NCI-H526 treated with DMSO at 0.1 percent for 48 hours (cell line): ENCODE results near the gene PLK5.
"Not testable (repeated sequence)": the region's sequence is repeated elsewhere in the genome, so short reads cannot be mapped to it uniquely, and the experiment has no call there.

ENCODE experiments used
- DNase-seq: peaks from one replicate; lab custom pipeline; 2025; lab: John Stamatoyannopoulos, UW

PLK5 gene

DNA sequence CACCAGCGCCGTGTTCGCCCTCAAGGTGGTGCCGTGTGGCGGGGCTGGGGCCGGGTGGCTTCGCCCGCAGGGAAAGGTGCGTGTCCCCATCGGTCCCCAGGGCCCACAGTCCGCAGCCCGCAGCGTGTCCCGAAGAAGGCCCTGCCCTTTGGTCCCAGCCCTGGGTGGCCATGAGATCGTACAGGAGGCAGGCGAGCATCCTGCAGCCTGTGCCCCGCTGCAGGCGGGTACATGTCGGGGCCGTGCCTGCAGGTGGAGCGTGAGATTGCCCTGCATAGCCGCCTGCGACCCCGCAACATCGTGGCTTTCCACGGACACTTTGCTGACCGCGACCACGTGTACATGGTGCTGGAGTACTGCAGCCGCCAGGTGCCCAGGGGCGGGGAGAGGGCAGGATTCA lies 1.5 kb downstream of the PLK5 start:
- DNase-seq: no peak

DNA sequence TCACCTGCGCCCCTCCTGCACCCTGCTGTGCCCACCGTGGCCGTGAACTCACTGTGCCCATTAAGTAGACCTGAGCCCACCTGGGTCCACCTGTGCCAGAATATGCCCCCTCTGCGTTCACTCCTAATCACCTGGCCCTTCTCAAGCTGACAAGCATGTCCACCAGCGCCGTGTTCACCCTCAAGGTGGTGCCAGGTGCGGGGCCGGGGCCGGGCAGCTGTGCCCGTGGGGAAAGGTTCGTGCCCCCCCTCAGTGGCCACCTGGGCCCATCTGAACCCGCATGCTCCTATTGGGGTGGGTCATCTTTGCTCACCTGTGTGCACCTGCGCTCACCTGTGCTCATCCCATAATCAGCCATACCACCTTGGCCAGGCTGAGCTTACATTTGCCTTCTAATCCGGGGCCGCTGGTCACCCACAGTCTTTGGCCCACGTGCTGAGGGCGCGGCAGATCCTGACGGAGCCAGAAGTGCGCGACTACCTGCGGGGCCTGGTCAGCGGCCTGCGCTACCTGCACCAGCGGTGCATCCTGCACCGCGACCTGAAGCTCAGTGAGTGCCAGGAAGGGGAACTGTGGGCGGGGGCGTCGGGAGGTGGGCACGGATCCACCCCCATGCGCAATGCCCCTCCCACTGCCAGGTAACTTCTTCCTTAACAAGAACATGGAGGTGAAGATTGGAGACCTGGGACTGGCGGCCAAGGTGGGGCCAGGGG lies 2.3 kb downstream of the PLK5 start:
- no peak for DNase-seq

DNA sequence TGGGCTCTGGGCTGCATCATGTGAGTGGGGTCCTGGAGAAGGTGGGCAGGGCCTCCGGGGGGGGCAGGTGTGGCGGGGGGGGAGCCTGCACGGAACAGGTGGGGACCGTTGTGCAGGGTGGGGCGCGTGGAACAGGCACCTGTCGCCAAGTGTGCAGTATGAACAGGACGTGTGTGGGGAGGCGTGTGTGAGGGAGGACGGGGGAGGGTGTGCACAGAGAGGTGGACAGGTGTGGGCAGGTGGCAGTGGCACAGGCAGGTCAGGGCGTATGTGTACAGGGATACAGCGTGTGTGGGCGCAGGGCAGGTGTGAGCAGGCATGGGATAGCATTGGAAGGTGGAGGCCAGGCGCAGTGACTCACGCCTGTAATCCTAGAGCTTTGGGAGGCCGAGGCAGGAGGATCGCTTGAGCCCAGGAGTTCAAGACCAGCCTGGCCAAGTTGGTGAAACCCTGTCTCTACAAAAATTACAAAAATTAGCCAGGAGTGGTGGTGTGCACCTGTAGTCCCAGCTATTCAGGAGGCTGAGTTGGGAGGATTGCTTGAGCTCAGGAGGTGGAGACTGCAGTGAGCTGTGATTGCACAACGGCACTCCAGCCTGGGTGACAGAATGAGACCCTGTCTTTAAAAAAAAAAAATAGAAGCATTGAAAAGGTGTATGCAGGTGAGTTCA lies 3.2 kb downstream of the PLK5 start:
- DNase-seq: no peak

DNA sequence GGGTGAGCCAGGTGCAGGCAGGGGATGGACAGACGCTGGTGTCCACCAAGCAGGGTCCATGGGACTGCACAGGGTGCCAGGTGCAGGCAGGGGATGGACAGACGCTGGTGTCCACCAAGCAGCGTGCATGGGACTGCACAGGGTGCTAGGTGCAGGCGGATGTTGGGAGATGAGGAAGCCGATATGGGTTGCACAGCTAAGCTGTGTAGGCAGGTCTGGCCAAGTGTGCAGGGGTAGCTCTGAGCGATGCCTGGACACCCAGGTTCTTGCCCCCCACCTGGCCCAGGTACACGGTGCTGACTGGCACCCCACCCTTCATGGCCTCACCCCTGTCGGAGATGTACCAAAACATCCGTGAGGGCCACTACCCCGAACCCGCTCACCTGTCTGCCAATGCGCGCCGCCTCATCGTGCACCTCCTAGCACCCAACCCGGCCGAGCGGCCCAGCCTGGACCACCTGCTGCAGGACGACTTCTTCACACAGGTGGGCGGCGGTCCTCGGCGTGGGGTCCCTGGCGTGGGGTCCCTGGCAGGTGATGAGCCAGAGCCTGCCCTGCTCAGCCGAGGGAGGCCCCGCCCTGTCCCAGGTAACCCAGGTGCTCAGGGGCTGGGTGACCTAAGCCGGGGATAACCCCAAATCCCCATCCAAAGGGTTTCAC lies 3.9 kb downstream of the PLK5 start:
- DNase-seq: no peak

DNA sequence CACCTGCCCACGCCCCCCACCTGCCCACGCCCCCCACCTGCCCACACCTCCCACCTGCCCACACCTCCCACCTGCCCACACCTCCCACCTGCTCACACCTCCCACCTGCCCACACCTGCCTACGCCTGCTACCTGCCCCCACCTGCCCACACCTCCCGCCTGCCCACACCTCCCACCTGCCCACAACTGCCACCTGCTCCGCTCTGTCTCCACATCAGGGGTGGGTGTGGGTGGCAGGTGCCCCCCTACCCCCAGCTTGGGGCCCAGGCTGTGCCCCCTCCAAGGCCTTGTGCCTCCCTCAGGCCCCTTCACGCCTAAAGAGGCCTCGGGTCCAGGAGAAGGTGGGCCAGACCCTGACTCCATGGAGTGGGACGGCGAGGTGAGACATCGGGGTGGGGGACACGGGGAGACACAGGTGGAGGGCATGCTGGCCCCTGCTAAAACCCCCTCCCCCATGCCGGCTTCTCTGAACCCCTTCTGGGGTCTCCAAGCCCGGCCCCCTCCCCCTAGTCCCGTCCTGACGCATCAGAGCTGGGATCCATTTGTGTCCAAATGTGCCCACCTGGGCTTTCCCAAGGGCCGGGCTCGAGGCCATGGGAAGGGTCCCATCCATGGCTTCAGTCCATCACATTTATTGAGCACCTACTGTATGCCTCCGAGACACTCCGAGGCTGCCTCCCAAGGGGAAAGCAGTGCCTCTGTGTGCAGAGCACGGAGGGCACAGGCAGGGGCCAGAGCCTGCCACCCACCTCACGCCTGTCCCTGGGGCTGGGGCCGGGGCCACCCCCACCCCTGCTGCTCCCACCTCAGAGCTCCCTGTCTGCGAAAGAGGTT lies 4.9 kb downstream of the PLK5 start:
- DNase-seq: no peak

DNA sequence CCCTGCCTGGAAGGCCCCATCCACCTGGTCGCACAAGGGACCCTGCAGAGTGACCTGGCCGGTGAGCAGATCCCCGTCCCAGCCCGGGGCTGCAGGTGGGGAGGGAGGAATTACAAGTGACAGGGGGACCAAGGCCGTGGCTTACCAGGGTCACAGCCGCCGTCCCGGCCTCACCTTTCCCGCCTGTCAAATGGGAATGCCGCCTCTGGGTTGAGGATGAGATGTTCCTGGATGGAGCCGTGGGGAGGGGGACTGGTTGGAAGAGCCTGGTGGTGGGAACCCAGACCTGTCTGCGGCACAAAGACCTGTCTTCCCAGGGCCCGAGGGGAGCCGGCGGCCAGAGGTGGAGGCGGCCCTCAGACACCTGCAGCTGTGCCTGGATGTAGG lies 5.5 kb downstream of the PLK5 start:
- DNase-seq: no peak

DNA sequence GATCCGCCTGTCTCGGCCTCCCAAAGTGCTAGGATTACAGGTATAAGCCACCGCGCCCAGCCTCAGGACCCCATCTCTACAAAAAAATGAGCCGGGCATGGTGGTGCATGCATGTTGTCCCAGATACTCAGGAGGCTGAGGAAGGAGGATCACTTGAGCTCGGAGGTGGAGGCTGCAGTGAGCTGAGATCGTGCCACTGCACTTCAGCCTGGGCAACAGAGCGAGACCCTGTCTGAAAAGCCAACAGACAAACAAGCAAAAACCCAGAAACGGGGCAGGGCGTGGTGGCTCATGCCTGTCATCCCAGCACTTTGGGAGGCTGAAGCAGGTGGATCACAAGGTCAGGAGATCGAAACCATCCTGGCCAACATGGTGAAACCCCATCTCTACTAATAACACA lies 7.0 kb downstream of the PLK5 start:
- not testable (repeated sequence) for DNase-seq

DNA sequence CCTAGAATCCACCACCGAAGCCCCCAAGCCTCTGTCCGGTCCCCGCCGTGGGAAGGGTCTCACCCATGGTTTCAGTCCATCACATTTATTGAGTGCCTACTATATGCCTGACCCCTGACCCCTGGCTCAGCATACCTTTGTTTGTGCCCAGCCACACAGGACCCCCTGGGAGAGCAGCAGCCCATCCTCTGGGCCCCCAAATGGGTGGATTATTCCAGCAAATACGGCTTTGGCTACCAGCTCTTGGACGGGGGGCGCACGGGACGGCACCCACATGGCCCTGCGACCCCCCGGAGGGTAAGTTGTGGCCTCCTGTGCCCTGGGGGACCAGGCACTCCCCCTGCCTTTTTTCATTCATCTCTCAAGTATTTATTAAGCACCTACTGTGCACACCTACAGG lies 7.7 kb downstream of the PLK5 start:
- DNase-seq: no peak

DNA sequence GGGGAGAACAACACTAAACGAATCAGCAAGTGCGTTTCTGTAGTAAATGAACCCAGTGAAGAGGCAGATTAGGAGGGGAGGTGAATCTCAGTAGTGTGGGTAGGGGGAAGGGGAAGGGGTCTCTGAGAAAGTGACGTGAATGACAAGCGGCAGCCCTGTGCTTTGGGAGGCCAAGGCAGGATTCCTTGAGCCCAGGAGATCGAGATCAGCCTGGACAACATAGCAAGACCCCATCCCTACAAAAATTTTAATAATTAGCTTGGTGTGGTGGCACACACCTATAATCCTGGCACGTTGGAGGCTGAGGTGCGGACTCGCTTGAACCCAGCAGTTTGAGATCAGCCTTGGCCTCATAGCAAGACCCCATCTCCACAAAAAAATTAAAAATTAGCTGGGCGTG lies 8.1 kb downstream of the PLK5 start:
- no peak for DNase-seq

DNA sequence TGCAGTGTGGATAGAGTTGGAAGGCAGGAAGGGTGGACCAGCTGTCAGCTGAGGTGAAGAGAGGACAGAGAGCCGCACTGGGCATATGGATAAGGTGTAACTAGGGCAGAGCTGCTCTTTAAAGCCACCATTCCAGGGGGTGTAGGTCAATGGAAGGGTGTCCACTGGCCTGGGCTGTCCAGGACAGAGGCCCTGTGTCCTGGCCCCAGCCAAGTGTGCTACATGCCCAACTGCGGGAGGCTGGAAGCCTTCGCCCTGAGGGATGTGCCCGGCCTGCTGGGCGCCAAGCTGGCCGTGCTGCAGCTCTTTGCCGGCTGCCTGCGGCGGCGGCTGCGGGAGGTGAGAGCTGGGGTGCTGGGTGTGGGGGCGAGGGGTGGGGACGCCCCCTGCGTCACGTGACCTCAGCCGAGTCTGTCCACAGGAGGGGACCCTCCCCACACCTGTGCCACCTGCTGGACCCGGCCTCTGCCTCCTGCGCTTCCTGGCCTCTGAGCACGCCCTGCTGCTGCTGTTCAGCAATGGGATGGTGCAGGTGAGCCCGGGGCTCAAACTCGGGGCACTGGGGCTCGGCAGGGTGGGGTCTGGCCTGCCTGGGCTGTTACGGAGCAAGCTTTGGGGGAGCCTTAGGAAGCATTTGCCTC lies 9.8 kb downstream of the PLK5 start:
- no peak for DNase-seq

DNA sequence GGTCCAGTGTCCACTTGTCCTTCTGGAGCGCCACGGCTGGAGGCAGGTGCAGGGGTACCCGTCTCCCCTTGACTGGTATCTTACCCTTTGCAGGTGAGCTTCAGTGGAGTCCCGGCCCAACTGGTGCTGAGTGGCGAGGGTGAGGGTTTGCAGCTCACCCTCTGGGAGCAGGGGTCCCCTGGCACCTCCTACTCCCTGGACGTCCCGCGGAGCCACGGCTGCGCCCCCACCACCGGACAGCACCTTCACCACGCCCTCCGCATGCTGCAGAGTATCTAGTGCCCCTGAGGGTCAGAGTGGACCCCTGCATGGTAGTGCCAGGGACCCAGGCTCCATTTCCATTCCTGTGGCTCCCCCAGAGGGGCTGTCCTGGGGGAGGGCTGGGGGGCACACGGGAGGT lies 11.1 kb downstream of the PLK5 start:
- no peak for DNase-seq

DNA sequence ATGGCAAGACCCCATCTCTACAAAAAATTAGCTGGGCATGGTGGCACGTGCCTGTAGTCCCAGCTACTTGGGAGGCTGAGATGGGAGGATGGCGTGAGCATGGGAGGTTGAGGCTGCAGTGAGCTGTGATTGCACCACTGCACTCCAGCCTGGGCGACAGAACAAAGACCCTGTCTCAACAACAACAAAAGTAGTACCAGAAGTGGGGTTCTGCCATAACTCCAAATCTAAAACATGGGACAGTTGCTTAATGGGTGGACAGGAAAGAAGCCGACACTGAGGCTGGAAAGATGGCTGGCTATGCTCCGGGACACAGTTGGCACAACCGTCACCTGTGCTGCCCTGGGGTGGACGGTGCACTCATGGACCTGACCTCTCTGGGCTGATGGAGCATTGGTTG lies 11.8 kb downstream of the PLK5 start:
- not testable (repeated sequence) for DNase-seq

DNA sequence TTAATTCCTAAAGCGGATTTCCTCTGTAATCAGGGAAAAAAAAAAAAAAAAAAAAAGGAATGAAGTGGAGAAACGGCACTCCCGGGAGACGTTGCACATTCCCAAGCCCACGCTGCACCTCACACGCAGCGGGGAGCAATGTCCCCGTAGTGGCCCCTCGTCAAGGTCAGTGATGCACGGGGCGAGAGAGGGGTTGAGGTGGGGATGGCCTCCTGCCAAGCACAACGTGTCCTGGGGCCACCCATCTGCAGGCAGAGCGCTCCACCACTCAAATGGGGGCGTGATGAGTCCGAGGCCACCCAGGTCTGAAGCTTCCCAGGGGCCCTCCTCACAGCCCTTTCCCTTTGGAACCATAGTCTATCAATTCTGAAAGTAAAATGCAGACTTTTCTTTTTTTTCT lies 15.1 kb downstream of the PLK5 start:
- DNase-seq: no peak

DNA sequence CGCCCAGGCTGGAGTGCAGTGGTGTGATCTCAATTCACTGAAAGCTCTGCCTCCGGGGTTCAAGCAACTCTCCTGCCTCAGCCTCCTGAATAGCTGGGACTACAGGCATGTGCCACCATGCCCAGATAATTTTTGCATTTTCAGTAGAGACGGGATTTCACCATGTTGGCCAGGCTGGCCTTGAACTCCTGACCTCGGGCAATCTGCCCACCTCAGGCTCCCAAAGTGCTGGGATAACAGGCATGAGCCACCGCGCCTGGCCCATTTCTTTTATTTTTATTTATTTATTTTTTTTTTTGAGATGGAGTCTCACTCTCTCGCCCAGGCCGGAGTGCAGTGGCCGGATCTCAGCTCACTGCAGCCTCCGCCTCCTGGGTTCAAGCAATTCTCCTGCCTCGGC lies 15.9 kb downstream of the PLK5 start:
- DNase-seq: not testable (repeated sequence)

DNA sequence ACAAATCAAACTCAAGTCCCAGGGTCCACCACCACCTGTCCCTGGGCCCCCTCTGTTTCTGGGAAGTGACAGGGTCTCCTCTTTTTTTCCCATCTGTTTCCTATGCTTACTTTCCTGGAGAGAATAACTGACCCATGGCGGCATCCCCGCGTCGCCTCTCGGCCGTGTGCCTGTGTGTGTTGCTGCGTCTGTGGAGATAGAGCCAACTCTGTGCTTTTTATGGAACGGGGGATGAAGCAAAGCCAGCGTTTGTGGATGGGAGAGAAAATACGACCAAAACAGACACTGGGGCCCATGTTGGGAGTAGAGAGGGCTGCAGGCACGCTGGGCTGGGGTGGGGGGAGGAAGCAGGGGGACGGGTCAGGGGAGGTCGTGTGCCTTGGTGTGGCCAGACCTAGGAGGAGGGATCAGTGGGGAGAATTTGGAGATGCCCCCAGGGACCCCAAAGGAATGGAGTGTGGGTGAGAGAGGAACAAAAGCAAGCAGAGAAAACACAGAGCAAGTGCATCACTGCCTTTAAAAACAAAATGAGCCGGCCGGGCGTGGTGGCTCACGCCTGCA lies 16.6 kb downstream of the PLK5 start:
- no peak for DNase-seq

DNA sequence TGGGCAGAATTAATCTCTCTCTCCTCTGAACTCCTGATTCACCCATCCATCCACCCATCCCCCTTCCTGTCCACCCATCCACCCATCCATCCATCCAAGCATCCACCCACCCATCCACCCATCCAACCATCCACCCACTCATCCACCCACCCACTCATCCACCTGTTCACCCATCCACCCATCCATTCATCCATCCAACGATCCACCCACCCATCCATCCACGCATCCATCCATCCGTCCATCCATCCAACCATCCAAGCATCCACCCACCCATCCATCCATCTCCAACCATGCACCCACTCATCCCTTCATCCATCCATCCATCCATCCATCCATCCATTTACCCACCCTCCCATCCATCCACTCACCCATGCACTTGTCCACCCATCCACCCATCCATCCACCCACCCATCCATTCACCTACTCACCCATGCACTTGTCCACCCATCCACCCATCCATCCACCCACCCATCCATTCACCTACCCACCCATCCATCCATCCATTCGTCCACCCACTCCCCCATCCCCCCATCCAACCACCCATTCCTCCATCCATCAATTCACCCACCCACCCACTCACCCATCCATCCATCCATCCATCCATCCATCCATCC lies 25.6 kb downstream of the PLK5 start:
- DNase-seq: no peak

DNA sequence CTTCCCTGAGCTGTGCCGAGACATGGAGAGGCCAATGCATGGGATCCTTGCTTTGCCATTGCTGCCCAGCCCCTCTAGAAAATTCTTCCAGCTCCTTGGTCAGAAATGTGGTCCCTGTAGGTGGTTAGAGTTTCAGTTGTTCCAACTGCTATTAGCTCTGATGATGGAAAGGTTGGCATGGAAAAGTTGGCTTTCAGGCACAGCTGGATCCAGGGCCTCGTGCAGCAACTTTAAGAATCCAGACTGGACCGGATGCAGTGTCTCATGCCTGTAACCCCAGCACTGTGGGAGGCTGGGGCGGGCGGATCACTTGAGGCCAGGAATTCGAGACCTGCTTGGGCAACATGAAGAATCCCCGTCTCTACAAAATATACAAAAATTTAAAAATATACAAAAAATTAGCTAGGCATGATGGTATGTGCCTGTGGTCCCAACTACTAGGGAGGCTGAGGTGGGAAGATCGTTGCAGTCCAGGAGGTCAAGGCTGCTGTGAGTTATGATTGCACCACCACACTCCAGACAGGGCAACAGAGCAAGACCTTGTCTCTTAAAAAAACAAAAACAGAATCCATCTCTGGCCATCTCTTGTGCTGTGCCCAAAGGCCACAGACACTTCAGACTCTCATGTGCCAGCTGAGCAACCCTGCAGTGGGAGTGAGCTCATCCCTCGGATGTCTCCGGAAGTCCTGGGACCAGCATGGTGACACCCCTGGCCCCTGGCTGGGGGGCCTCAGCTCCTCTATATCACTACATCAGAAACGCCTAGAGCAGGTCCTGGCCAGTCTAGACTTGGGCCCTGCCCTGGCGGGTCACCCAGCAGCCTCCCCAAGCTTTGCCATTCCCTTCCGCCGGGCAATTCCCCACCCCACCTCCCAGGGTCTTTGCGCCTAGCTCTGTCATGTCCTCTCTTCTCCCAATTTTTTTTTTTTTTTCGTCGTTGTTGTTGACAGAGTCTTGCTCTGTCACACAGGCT lies 27.5 kb downstream of the PLK5 start:
- no peak for DNase-seq

DNA sequence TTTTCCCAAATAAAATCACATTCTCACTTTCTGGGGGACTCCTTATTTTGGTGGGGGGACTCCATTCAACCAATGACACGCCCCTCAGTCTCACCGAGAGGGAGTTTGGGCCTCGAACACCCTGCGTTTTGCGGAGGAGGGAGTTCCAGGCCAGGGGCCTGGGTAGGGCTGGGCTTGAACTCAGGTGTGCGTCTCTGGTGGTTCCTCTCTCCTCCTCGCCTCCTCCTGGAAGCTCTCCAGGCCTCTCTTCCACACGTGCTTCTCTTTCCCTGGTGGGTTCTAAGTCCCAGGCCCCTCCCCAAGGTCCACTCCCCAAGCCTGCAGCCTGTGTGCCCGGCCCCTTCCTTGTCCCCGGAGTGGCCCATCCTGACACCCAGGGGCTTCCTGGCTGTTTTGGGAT lies 29.5 kb downstream of the PLK5 start:
- DNase-seq: no peak

DNA sequence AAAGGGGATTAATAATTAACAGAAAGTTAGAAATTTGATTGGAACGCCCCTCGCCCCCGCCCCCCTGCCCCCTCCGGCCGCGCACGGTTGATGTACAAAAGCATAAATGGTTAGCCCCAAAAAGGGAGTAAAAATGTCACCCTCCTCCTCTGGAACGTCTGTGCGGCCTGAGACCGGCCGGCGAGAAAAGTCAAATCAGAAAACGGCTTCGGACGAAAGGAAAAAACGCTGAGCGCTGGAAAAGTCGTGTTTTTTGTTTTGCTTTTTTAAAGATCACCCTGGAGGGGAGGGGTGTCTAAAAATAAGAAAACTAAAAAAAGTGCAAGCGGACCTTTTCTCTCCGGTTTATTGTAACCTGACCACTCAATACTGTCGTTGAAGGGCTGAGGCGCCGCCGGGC lies 31.1 kb downstream of the PLK5 start:
- DNase-seq: no peak
